Loucy (cell line): ENCODE data around the gene SLC6A18.

Experiments
- EZH2phosphoT487 ChIP-seq: fragments of 200-600 bp; IDR thresholded peaks from 2 replicates; pipeline ENCODE4 v1.6.1; 2018; ENCODE audit warnings: antibody characterized with exemption, mild to moderate bottlenecking, moderate library complexity, borderline replicate concordance
- TF ChIP-seq, protein P1 (sequence below): fragments of 200-600 bp; sonication (generic); conservative IDR thresholded peaks from 2 replicates; pipeline ENCODE4 v1.5.1; 2014; ENCODE audit warnings: mild to moderate bottlenecking, antibody characterized with exemption, low read length

DNA sequence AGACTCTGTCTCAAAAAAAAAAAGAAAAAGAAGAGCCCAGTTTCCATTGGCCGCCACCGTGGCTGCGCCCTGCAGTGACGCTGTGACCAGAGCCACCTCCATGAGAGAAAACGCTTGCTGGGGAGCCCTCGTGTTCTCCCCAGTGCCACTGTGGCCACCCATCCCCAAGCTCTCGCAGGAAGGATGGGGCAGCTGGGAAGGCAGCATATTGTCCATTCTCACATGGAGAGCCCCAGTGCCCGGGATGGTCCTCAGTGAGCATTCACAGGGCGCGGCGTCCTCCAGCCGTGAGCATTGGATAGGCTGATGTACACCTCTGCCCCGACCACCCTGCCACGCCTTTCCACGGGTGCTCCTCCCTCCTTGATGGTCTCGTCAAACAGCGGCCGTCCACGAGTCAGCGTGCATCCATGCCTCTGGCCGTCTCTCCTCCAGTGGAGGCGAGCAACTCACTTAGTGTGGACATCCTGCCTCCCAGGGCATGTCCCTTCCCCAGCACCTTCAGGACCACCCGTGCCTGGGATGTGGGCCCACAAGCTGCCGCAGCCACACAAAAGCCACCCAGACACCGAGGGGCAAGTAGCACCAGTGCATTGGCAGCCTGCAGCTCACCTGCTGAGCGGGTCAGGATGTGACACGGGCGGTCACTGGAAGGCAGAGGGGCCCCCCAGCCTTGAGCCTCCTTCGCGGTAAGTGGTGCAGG, 47.2 kb upstream of the SLC6A18 start:
- no peak for TF ChIP-seq EZH2phosphoT487
- TF ChIP-seq, protein P1, sequence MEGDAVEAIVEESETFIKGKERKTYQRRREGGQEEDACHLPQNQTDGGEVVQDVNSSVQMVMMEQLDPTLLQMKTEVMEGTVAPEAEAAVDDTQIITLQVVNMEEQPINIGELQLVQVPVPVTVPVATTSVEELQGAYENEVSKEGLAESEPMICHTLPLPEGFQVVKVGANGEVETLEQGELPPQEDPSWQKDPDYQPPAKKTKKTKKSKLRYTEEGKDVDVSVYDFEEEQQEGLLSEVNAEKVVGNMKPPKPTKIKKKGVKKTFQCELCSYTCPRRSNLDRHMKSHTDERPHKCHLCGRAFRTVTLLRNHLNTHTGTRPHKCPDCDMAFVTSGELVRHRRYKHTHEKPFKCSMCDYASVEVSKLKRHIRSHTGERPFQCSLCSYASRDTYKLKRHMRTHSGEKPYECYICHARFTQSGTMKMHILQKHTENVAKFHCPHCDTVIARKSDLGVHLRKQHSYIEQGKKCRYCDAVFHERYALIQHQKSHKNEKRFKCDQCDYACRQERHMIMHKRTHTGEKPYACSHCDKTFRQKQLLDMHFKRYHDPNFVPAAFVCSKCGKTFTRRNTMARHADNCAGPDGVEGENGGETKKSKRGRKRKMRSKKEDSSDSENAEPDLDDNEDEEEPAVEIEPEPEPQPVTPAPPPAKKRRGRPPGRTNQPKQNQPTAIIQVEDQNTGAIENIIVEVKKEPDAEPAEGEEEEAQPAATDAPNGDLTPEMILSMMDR = no peak
